ENCODE data around the gene KCNIP1.

DNA sequence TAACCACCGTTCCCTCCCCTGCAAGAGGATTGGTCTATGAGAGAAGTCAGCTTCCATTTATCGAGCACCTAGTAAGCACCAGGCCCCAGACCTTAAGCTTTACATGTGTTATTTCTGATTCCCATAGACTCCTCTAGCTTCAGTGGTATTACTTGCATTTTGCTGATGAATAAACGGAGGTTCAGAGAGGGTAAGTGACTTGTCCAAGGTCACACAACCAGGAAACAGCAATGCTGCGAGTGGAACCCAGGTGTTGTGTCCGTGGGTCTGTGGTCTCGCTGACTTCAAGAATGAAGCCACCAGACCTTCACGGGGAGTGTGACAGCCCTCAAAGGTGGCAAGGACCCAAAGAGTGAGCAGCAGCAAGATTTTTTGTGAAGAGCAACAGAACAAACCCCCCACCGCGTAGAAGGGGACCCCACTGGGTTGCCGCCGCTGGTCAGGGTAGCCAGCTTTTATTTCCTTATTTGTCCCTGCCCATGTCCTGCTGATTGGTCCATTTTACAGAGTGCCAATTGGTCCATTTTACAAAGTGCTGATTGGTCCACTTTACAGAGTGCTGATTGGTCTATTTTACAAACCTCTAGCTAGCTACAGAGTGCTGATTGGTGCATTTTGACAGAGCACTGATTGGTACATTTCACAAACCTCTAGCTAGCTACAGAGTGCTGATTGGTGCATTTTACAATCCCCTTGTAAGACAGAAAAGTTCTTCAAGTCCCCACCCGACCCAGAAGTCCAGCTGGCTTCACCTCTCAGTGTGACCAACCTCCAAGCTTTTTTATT, 29.1 kb upstream of the KCNIP1 start:
- TF ChIP-seq, protein P1, sequence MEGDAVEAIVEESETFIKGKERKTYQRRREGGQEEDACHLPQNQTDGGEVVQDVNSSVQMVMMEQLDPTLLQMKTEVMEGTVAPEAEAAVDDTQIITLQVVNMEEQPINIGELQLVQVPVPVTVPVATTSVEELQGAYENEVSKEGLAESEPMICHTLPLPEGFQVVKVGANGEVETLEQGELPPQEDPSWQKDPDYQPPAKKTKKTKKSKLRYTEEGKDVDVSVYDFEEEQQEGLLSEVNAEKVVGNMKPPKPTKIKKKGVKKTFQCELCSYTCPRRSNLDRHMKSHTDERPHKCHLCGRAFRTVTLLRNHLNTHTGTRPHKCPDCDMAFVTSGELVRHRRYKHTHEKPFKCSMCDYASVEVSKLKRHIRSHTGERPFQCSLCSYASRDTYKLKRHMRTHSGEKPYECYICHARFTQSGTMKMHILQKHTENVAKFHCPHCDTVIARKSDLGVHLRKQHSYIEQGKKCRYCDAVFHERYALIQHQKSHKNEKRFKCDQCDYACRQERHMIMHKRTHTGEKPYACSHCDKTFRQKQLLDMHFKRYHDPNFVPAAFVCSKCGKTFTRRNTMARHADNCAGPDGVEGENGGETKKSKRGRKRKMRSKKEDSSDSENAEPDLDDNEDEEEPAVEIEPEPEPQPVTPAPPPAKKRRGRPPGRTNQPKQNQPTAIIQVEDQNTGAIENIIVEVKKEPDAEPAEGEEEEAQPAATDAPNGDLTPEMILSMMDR (optimal IDR thresholded peaks at IDR 0.05 in 1 of 3, IDR thresholded peaks at IDR 0.05 in 1 of 3, conservative IDR thresholded peaks at IDR 0.05 in 1 of 3; ENCODE audit: extremely low read depth in 1 of 3, insufficient read depth in 2 of 3, low read length in 3 of 3) = no peak
- TF ChIP-seq EZH2 (IDR thresholded peaks at IDR 0.05; ENCODE audit: low read length) = no peak

Measured in keratinocyte (primary cell).